ENCODE data around the gene SRBD1. TPM values are rescaled to one million over a fixed set of nuclear protein-coding genes. Genes with fewer than 3 reads are reported as not detected.

The SRBD1 gene
- total and polyA plus RNA-seq, 2 of the 8 experiments (the other 6 are each of a cell fraction or from before 2014, with no cell fraction given): 4.6 to 20.0 TPM

GRCh38 chr2:45399040-45399784 is 211.9 kb downstream of the SRBD1 start:
- Histone ChIP-seq H2BK12ac (ENCODE audit: low read depth, low read length) (no peak overlapping the region), H3K4me3 (ENCODE audit: extremely low read depth in 1 of 4, insufficient read depth in 2 of 4, low read depth in 3 of 4, low read length in 4 of 4) (no peak overlapping the region), H3K27ac (ENCODE audit: low read depth, low read length) (no peak overlapping the region), H3K4me1 (replicated peaks in 1 of 4; ENCODE audit: control insufficient read depth in 3 of 4, insufficient read depth in 4 of 4, low read length in 3 of 4) (peaks cover 0 to 14% (median 9%) of the 10 kb centered on the region in 4 experiments; a peak in 5 of 7 replicates), H4K91ac (replicated peaks; ENCODE audit: insufficient read length, low read length) (no peak overlapping the region), H2BK15ac (ENCODE audit: low read length) (no peak overlapping the region), H4K8ac (ENCODE audit: extremely low read depth, insufficient read depth, low read length) (no peak overlapping the region), H3K9ac (replicated peaks in 1 of 4; ENCODE audit: extremely low read depth in 1 of 4, low read depth in 3 of 4, low read length in 3 of 4) (no peak overlapping the region), H3K18ac (ENCODE audit: extremely low read depth, low read length) (no peak overlapping the region), H3K79me2 (ENCODE audit: control insufficient read depth in 1 of 2, insufficient read depth in 2 of 2, low read length in 2 of 2) (no peaks in the 10 kb centered on the region), H3K79me1 (ENCODE audit: low read depth, low read length) (no peaks in the 10 kb centered on the region), H3K23ac (ENCODE audit: insufficient read length) (no peak overlapping the region), H4K5ac (ENCODE audit: insufficient read length, low read depth, low read length) (no peak overlapping the region), H3K14ac (ENCODE audit: insufficient read length) (no peak overlapping the region), H3K56ac (replicated peaks; ENCODE audit: insufficient read length, low read depth, low read length) (no peak overlapping the region), H3K36me3 (ENCODE audit: control insufficient read depth in 2 of 4, insufficient read depth in 4 of 4, low read length in 3 of 4) (no peaks in the 10 kb centered on the region; a peak in 1 of 8 replicates), H2BK5ac (ENCODE audit: low read depth, low read length) (no peak overlapping the region), H3K4ac (replicated peaks; ENCODE audit: insufficient read length, low read depth, low read length) (no peak overlapping the region), H3K23me2 (ENCODE audit: low read depth, low read length) (no peaks in the 10 kb centered on the region), H2BK120ac (replicated peaks; ENCODE audit: low read depth, low read length) (no peak overlapping the region), H2AFZ (ENCODE audit: low read length) (no peak overlapping the region), H3K27me3 (replicated peaks in 1 of 4; ENCODE audit: control insufficient read depth in 3 of 4, extremely low read depth in 1 of 4, insufficient read depth in 3 of 4, low read length in 3 of 4) (no peaks in the 10 kb centered on the region), H4K20me1 (replicated peaks in 1 of 2; ENCODE audit: control insufficient read depth in 1 of 2, insufficient read depth in 2 of 2, low read length in 2 of 2) (no peaks in the 10 kb centered on the region), H3K9me3 (ENCODE audit: insufficient read depth in 2 of 2, low read depth in 1 of 2, low read length in 1 of 2) (no peaks in the 10 kb centered on the region), H2AK5ac (ENCODE audit: low read depth, low read length) (no peak overlapping the region), H3K4me2 (ENCODE audit: insufficient read depth in 1 of 2, low read depth in 2 of 2, low read length in 2 of 2) (no peak overlapping the region), H2BK20ac (ENCODE audit: low read length) (no peak overlapping the region)
- ChIA-PET POLR2A (ENCODE audit: partially characterized antibody) (interaction anchor here (0.6 kb wide), 1 partner anchor 8 kb away, joined by 3 read pairs; no protein-coding TSS in a partner anchor), CTCF (ENCODE audit: partially characterized antibody) (interaction anchor here (0.6 kb wide), 1 partner anchor 85 kb away, joined by 3 read pairs; no protein-coding TSS in a partner anchor)
- no peak for TF ChIP-seq E2F6 (IDR thresholded peaks at IDR 0.05)
- no peak for TF ChIP-seq EZH2 (IDR thresholded peaks at IDR 0.05; ENCODE audit: low read depth, low read length, severe bottlenecking)
- TF ChIP-seq TBP (IDR thresholded peaks at IDR 0.05; ENCODE audit: low read depth, low read length): no peak
- TF ChIP-seq EGR1 (IDR thresholded peaks at IDR 0.05; ENCODE audit: borderline replicate concordance, low read depth, low read length): no peak
- DNase-seq (ENCODE audit: low read depth in 1 of 2, low spot score in 2 of 2) (no peak), FAIRE-seq (no peak)
- WGBS, 2 experiments (ENCODE audit: extremely low coverage in 1 of 2, insufficient coverage in 1 of 2, insufficient read length in 1 of 2, insufficient replicate concordance in 2 of 2, low coverage in 1 of 2, low lambda C conversion rate in 2 of 2, missing lambda C conversion rate in 1 of 2): 84% methylated on average over 3 of the region's 3 CpGs; no CpG with 5 or more reads in 1 of the 2 experiments

All from H1 (cell line).